CD4-positive, alpha-beta T cell treated with Interferon alpha-2 for 1 hour (primary cell): Measurements from ENCODE around the gene SYT2.
"Not testable (repeated sequence)": the region's sequence is repeated elsewhere in the genome, so short reads cannot be mapped to it uniquely, and the experiment has no call there.

Experiments
- DNase-seq, 2 donors: peaks; one replicate each; pipeline ENCODE4 v3.0.0-alpha.2; 2020 to 2022

Gene SYT2

GRCh38 chr1:202567738-202568137, 142.5 kb downstream of the SYT2 start:
- DNase-seq = no peak

DNA sequence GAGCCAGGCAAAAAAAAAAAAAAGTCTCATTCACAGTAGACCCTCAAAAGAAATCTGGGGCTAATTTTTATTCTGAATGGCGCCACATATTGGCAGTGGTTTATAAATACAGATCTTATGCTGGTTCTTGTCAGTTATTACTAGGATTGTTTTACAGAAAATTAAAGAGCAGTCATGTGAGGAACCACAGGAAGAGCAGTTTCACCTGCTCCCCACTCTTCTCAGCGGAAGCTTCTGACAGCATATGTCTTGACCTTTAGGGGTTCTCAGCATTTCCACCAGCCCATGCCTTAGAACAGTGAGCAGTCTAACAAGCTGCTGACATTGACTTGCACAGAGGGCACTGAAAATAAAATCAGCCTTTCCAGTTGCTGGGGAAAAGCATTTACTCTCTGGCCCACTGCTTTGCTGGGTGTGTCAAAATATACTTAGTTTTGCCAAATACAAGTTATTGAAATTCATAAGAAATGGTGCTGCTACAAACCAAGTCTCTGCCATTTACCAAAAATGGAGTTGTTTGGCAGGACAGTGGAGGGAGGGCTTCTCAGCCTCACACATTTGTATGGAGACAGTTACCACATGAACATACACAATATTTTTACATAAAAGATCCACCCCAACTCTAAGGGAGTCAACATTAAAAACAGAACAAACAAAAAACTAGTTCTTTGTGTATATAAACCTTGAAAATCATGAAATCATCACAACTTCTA, 144.2 kb downstream of the SYT2 start:
- no peak for DNase-seq

GRCh38 chr1:202564958-202565495, 145.2 kb downstream of the SYT2 start:
- no peak for DNase-seq

DNA sequence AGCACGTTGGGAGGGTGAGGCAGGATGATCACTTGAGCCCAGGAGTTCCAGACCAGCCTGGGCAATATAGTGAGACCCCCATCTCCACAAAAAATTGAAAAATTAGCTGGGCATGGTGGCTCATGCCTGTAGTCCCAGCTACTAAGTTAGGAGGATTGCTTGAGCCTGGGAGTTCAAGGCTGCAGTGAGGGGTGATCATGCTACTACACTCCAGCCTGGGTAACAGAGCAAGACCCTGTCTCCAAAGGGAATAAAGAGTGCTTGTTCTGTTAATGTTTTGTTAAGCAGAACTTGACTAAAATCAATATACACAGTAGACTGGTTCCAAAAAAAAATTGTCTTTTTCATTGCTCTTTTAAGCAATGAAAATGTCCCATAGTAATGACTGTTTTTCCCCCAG, 146.4 kb downstream of the SYT2 start:
- DNase-seq = no peak

GRCh38 chr1:202562444-202563060, 147.7 kb downstream of the SYT2 start:
- DNase-seq = no peak

DNA sequence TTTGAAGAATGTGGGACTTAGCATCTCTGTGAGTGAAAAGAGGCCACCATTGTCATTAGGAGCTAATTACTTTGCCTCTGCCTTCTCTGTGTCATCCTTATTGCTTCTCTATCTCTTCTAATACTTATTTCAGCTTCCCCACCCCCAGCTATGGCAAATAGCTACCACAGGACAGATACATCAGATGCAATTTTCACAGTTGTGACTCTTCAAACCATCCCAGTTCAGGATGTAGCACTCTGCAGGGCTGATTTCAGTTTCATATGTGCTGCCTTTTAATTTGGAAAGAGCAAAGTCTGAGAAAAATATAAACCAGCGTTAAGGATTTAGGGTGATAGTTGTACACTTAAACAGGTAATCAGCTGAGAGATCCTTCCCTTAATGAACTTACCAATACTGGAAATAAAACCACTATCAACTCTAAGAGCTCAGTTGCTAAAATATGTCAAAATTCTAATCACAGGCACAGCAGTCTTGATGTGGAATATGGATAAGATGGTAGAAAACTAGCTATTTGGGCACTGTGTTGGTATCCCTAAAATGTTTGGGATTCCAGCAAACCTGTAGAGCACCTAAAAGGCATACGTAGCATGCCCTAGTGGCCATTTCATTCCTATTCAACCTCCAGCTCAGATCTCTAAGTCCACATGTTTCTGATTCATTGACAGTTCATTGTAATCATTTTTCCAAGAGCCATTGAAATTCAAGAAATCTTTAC, 148.4 kb downstream of the SYT2 start:
- no peak for DNase-seq

DNA sequence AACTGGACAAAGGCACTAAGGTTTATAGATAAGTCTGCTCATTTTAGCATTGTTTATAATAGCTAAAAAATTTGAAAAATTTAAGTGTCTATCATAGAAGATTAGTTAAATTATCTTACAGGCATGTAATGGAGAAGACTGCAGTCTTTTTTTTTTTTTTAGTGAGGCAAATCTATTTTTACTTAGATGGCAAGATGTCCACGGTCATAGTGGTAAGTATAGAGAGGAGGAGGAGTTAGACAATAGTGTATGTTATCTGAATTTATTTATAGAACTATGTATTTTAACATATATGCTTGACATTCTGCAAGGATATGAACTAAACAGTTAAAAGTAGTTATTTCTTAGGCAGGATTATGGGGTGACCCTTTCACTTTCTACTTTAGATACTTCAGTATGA, 149.0 kb downstream of the SYT2 start:
- no peak for DNase-seq

DNA sequence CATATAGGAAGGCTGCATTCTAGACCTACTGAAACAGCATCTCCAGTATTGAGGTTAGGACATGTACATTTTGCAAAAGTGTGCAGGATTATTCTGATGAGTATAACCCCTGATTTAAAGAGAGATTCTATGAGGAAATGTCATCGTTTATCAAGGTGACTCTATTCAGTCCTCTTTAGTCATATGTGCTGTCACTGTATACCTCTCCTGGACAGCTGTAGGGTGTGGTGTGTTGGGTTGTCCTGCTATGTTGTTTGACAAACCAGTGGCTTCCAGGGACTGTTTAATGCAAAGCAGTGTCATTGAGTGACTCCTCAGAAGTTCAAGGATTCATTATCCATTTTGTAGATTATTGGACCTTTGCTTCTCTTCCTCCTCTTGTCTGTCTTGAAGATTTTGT, 152.6 kb downstream of the SYT2 start:
- not testable (repeated sequence) for DNase-seq

GRCh38 chr1:202556037-202556436, 154.2 kb downstream of the SYT2 start:
- not testable (repeated sequence) for DNase-seq

- DNase-seq = not testable (repeated sequence)
Measured at GRCh38 chr1:202554619-202555018, 155.6 kb downstream of the SYT2 start.

GRCh38 chr1:202553560-202554038, 156.7 kb downstream of the SYT2 start:
- DNase-seq = peak in 1 of 2 donors; percentile 3

GRCh38 chr1:202553078-202553477, 157.2 kb downstream of the SYT2 start:
- not testable (repeated sequence) for DNase-seq

DNA sequence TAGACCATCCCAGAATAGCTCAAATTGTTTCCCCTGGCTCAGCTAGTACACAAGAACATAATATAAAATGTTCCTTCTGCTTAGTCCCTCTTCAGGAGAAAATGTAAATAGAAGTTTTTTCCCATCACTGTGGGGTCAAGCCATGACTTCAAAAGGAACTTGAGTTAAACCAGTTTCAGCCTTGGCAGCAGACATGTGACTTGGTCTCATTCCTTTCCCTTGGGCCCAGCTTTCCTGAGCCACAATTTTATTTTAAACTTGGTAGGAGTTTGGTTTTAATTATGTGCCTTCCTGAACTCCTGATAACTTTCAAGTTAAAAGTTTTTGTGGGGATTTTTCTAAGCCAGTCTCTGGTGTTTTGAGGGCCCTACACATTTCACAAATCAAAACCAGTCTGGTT, 157.6 kb downstream of the SYT2 start:
- DNase-seq = not testable (repeated sequence)

GRCh38 chr1:202551683-202552082, 158.6 kb downstream of the SYT2 start:
- DNase-seq = no peak

- not testable (repeated sequence) for DNase-seq
Measured at GRCh38 chr1:202550088-202550487, 160.2 kb downstream of the SYT2 start.

GRCh38 chr1:202547215-202547614, 163.0 kb downstream of the SYT2 start:
- DNase-seq = no peak

GRCh38 chr1:202546796-202547195, 163.5 kb downstream of the SYT2 start:
- DNase-seq = not testable (repeated sequence)

DNA sequence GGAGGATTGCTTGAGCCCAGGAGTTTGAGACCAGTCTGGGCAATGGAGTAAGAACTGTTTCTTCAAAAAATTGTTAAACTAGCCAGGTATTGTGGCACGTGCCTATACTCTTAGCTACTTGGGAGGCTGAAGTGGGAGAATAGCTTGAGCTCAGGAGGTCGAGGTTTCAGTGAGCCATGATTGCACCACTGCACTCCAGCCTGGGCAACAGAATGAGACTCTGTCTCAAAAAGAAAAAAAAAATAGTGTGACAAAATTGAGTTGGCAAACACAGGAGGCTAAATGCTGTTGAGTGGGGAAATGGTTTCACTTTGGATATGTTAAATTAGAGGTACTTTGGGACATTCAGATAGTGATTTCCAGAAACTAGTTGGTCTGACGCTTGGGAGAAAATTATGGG, 163.9 kb downstream of the SYT2 start:
- DNase-seq = not testable (repeated sequence)

DNA sequence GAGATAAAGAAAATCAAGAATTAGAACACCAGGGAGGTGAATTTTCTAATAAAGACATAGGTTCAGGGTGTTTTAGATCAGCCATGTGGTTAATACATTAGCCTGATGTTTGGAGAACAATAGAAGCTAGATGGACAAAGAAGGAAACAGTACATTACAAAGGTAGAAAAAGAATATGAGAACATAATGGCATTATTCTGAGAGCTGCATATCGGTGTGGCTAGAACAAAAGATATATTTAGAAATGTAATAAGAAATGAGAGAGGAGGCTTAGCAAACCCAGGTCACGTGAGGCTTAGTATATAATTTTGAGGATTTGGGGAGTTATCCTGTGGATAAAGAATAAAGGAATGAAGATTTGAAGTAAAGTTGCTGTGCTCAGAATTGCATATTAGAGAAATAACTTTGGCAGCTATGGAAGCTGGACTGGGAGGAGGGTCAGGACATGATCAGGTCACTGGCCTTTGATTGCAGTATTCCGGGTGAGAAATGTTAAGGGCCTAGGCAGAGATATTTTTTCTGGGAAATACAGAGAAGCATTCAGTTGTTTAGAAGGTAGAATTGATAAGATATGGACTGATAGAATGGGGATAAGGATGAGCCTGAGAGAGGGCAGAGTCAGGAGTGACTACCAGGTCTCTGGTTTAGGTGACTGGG, 164.5 kb downstream of the SYT2 start:
- not testable (repeated sequence) for DNase-seq

GRCh38 chr1:202544766-202545449, 165.3 kb downstream of the SYT2 start:
- not testable (repeated sequence) for DNase-seq

GRCh38 chr1:202543537-202543936, 166.7 kb downstream of the SYT2 start:
- DNase-seq = not testable (repeated sequence)

DNA sequence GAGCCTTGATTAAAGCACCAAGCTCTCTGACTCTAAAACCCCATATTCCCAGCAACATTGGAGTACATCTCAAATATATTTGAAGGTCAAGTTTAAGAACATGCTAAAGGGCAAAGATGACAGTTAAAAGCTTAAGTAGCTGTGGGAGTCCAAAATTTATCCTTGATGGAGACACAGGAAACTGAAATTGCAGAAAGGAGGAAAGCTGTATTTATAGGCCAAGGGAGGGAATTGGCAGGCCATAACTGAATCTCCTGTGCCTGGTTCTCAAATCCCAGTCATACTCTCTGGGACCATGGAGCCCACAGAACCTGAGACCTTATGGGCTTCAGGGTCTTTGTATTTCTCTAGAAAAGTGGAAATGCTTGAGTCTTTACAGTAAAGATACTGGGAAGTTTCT, 167.8 kb downstream of the SYT2 start:
- DNase-seq = not testable (repeated sequence)
